Heart right ventricle (tissue), 16 donors: ENCODE results near the gene DES. TPM values are rescaled to one million over a fixed set of nuclear protein-coding genes. Genes with fewer than 3 reads are reported as not detected.

Source experiments
- ATAC-seq, 8 donors: fragments of 200-7000 bp; cut with Tn5 transposase; one replicate each; pipeline ENCODE4 v1.9.1; 2020; ENCODE audit warnings: mild to moderate bottlenecking in 8 of 8, moderate library complexity in 8 of 8, moderate number of reproducible peaks in 1 of 8
- DNase-seq, 2 donors: peaks; one replicate each; pipeline ENCODE4 v3.0.0-alpha.2; 2020
- H3K27ac ChIP-seq, 10 donors: fragments of 200-600 bp; sonication (generic) in 2 of 10; one replicate each; pipeline versions ENCODE4 v1.5.0 to v1.8.0; 2020 to 2022; ENCODE audit warnings: mild to moderate bottlenecking in 3 of 10
- H3K27me3 ChIP-seq, 7 donors: fragments of 200-600 bp; one replicate each; pipeline ENCODE4 v1.8.0; 2021 to 2022; ENCODE audit warnings: mild to moderate bottlenecking in 2 of 7
- H3K36me3 ChIP-seq, 9 donors: fragments of 200-600 bp; sonication (generic) in 1 of 9; one replicate each; pipeline versions ENCODE4 v1.5.0 to v1.8.0; 2020 to 2022; ENCODE audit warnings: mild to moderate bottlenecking in 2 of 9
- H3K4me1 ChIP-seq, 9 donors: fragments of 200-600 bp; sonication (generic) in 1 of 9; one replicate each; pipeline versions ENCODE4 v1.5.0 to v1.8.0; 2020 to 2022; ENCODE audit warnings: mild to moderate bottlenecking in 4 of 9
- H3K4me3 ChIP-seq, 10 donors: fragments of 200-600 bp; sonication (generic) in 2 of 10; one replicate each; pipeline versions ENCODE4 v1.5.0 to v1.8.0; 2020 to 2022; ENCODE audit warnings: mild to moderate bottlenecking in 7 of 10, moderate library complexity in 2 of 10
- H3K9me3 ChIP-seq, 11 donors: fragments of 200-600 bp in 10 of 11; sonication (generic) in 2 of 11; one replicate each; pipeline versions ENCODE4 v1.5.0 to v1.8.0; 2013 to 2022; ENCODE audit warnings: mild to moderate bottlenecking in 2 of 11, control low read depth in 1 of 11, moderate library complexity in 1 of 11
- CTCF ChIP-seq, 9 donors: fragments of 200-600 bp; sonication (generic) in 2 of 9; IDR thresholded peaks; one replicate each; pipeline versions ENCODE4 v1.5.0 to v1.8.0; 2021 to 2022; ENCODE audit warnings: antibody characterized with exemption in 9 of 9, mild to moderate bottlenecking in 5 of 9, moderate library complexity in 1 of 9
- WGBS, 2 donors: extraction: QIAGEN DNeasy Blood & Tissue Kit; methylation state at CpG; one replicate each; pipeline ENCODE4 v1.1.7; 2013; ENCODE audit warnings: inconsistent platforms in 1 of 2; 5-methylcytosine and 5-hydroxymethylcytosine counted together
- intact Hi-C, 10 donors: fragments of 100-400 bp; cut with DNase I; formaldehyde crosslinking; loops; one replicate each; pipeline versions ENCODE4 v1.11.1 to v1.14.2; 2022
- polyA plus RNA-seq, 2 donors: library from polyadenylated mRNA; stranded (reverse); fragments of 200-250 nt; gene quantifications; one replicate each; pipeline ENCODE4 v1.2.3, GENCODE V29; 2013
- total RNA-seq, 10 donors: library from RNA; stranded (reverse); fragmentation: NEBNext Ultra II Directional in 3 of 10; extraction: Animal tissue kit (Norgen Biotek cat#: 25700) in 3 of 10; gene quantifications; one replicate each; pipeline versions ENCODE4 v1.2.1 to v1.2.4, GENCODE V29; 2021 to 2023
- donor health status: Arrhythmogenic right ventricular cardiomyopathy.
- donor health status: ischemic (EF 13 %, LVEDD 7.1; RV severe dilation, severe dysfunction).
- donor health status: healthy with polysubstance abuse.
- donor health status: DM: no; HTN: yes; CAD: no.
- donor health status: DM: no; HTN: no; CAD: no.
- donor health status: ischemic (EF 25% LVEDD 6.9; RV normal size, moderate dysfunction).
- donor health status: ischemic (EF 25% LVEDD 5.7; RV mildly dilated, moderate dysfunction).
- donor health status: healthy.
- donor health status: DM: yes; HTN: yes; CAD: no.
- donor health status: Ischemic cardiomyopathy.
- donor health status: ischemic (EF 35%, LVEDD 5.7; RV mildly dilated, moderate dysfunction).
- donor health status: nonischemic (EF 11% LVEDD 7.7; RV severe dilation, severe dysfunction).
- donor health status: DM: yes; HTN: yes; CAD: no.
- donor health status: PGD.
- donor health status: ischemic (EF 29% LVEDD 5.4; RV normal size, mild dysfunction).
- donor health status: nonischemic (EF 23%, LVEDD 6.1; RV moderate dilation, normal function).

Gene DES
- total and polyA plus RNA-seq, 12 donors = 12,560 to 18,019 (median 15,816) TPM

GRCh38 chr2:219416938-219417337 is 1.2 kb upstream of the DES start:
- ATAC-seq (peak; percentile 18 to 70 (median 28)), DNase-seq (no peak)
- TF ChIP-seq CTCF (IDR thresholded peaks at IDR 0.05) = no peak
- 34 to 58% methylated on average over 4 of the region's 4 CpGs for WGBS, 2 donors
- Histone ChIP-seq H3K4me1 (peaks cover 2 to 28% (median 15%) of the 10 kb centered on the region in 9 donors), H3K9me3 (peaks cover 0 to 14% (median 0%) of the 10 kb centered on the region in 11 donors), H3K27ac (peak overlapping the region; percentile 76 to 98 (median 95)), H3K27me3 (peaks cover 0 to 45% (median 24%) of the 10 kb centered on the region in 7 donors), H3K4me3 (no peak overlapping the region), H3K36me3 (peaks cover 0 to 22% (median 0%) of the 10 kb centered on the region in 9 donors)
- intact Hi-C loops = loop anchor here in 1 of 10 donors (1.0 kb wide), 1 partner anchor 12 kb away; no protein-coding TSS in a partner anchor

GRCh38 chr2:219417374-219417773 is 803 bp upstream of the DES start:
- intact Hi-C loops = loop anchor here in 1 of 10 donors (1.0 kb wide), 1 partner anchor 12 kb away; no protein-coding TSS in a partner anchor
- ATAC-seq = peak; percentile 34 to 72 (median 67)
- WGBS, 2 donors = 40 to 48% methylated on average over 9 of the region's 9 CpGs

GRCh38 chr2:219419012-219419324 is 791 bp downstream of the DES start:
- H3K36me3 ChIP-seq = peaks cover 0 to 41% (median 6%) of the 10 kb centered on the region in 9 donors
- H3K4me1 ChIP-seq = peaks cover 2 to 28% (median 15%) of the 10 kb centered on the region in 9 donors
- peaks cover 0 to 45% (median 24%) of the 10 kb centered on the region in 7 donors for H3K27me3 ChIP-seq
- TF ChIP-seq CTCF (IDR thresholded peaks at IDR 0.05) = no peak
- WGBS, 2 donors = 26 to 31% methylated on average over 9 to 12 of the region's 12 CpGs
- no peaks in the 10 kb centered on the region for H3K9me3 ChIP-seq
- peak overlapping the region; percentile 43 to 74 (median 59) for H3K4me3 ChIP-seq
- peak in 1 of 8 donors; percentile 0 for ATAC-seq
- DNase-seq = no peak
- intact Hi-C loops = loop anchor here in 1 of 10 donors (2.0 kb wide), 1 partner anchor 14 kb away; no protein-coding TSS in a partner anchor
- peak overlapping the region; percentile 82 to 98 (median 95) for H3K27ac ChIP-seq

More at GRCh38 chr2:219417374-219417773, 803 bp upstream of the DES start:
- peak overlapping the region in 1 of 10 donors; percentile 74 for H3K4me3 ChIP-seq
- peak; percentile 58 to 71 for DNase-seq
- H3K9me3 ChIP-seq = peaks cover 0 to 10% (median 0%) of the 10 kb centered on the region in 11 donors
- no peak for TF ChIP-seq CTCF (IDR thresholded peaks at IDR 0.05)
- H3K36me3 ChIP-seq = peaks cover 0 to 26% (median under 1%) of the 10 kb centered on the region in 9 donors
- H3K4me1 ChIP-seq = peaks cover 2 to 28% (median 15%) of the 10 kb centered on the region in 9 donors
- H3K27me3 ChIP-seq = peaks cover 0 to 45% (median 24%) of the 10 kb centered on the region in 7 donors
- peak overlapping the region; percentile 81 to 98 (median 95) for H3K27ac ChIP-seq

- H3K4me3 ChIP-seq = peak overlapping the region; percentile 43 to 74 (median 59)
- H3K27me3 ChIP-seq = peaks cover 0 to 45% (median 24%) of the 10 kb centered on the region in 7 donors
- 41 to 47% methylated on average over 8 of the region's 9 CpGs for WGBS, 2 donors
- peaks cover 2 to 28% (median 15%) of the 10 kb centered on the region in 9 donors for H3K4me1 ChIP-seq
- DNase-seq = peak; percentile 55 to 79
- peak overlapping the region; percentile 82 to 98 (median 95) for H3K27ac ChIP-seq
- TF ChIP-seq CTCF (IDR thresholded peaks at IDR 0.05) = no peak
- intact Hi-C loops = loop anchor here in 1 of 10 donors (2.0 kb wide), 1 partner anchor 15 kb away; no protein-coding TSS in a partner anchor
- peaks cover 0 to 47% (median 8%) of the 10 kb centered on the region in 9 donors for H3K36me3 ChIP-seq
- no peaks in the 10 kb centered on the region for H3K9me3 ChIP-seq
- peak; percentile 46 to 70 (median 65) for ATAC-seq
Observed at GRCh38 chr2:219419331-219420197, 1.4 kb downstream of the DES start.
